ENCODE measurements around the gene LRP1B. TPM values are rescaled to one million over a fixed set of nuclear protein-coding genes. Genes with fewer than 3 reads are reported as not detected.

Gene LRP1B
- total and polyA plus RNA-seq, 4 donors: 0.01 to 0.84 (median 0.17) TPM

DNA sequence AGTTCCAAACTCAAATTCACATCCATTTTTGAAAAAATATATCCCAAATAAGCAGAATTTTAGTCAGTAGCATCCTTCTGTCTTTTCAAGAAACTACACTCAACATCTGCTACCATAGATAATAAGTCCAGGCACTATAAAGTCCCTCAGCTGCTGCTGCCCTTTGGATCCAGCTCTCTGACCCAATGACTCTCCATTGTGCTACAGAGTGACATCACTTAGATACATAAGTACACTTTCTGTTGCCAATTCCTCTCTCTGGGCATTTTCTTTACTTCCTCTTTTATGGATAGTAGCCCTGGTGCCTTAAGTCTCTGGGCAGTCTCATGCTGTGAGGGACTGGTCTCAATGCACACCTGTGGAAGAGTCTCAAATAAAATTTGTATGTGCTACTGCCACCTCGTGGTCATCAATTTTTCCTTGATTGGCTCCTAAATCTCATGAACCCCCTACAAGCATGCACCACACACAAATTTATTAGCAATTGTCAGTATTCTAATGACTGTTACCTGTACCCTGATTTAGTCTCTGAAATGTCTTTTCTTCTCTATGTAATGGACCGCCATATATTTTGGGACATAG is 219.2 kb downstream of the LRP1B start:
- Histone ChIP-seq H3K27ac (ENCODE audit: low read depth in 1 of 2, low read length in 2 of 2) (no peak overlapping the region), H3K9me3 (ENCODE audit: control insufficient read depth in 4 of 4, low read length in 3 of 4) (peaks cover 0 to 3% (median 0%) of the 10 kb centered on the region in 4 donors), H3K4me3 (ENCODE audit: low read depth in 1 of 3, low read length in 3 of 3) (no peak overlapping the region), H3K36me3 (ENCODE audit: control insufficient read depth in 4 of 4, insufficient read depth in 3 of 4, low read depth in 1 of 4, low read length in 3 of 4) (no peaks in the 10 kb centered on the region), H3K4me1 (ENCODE audit: control insufficient read depth in 4 of 4, insufficient read depth in 4 of 4, low read length in 3 of 4) (no peaks in the 10 kb centered on the region), H3K27me3 (ENCODE audit: control insufficient read depth in 4 of 4, insufficient read depth in 4 of 4, low read length in 3 of 4) (no peaks in the 10 kb centered on the region), H3K9ac (ENCODE audit: low read depth in 1 of 2, low read length in 2 of 2) (no peak overlapping the region)
- WGBS: 28% methylated on average over 2 of the region's 2 CpGs
- DNase-seq (ENCODE audit: low spot score): peak; percentile 32
- TF ChIP-seq RXRA (IDR thresholded peaks at IDR 0.05): no peak
- peak; percentile 72 to 75 for TF ChIP-seq RAD21 (IDR thresholded peaks at IDR 0.05)
- TF ChIP-seq CTCF (IDR thresholded peaks at IDR 0.05; ENCODE audit: low read depth, low read length, missing input control): peak; percentile 42

DNA sequence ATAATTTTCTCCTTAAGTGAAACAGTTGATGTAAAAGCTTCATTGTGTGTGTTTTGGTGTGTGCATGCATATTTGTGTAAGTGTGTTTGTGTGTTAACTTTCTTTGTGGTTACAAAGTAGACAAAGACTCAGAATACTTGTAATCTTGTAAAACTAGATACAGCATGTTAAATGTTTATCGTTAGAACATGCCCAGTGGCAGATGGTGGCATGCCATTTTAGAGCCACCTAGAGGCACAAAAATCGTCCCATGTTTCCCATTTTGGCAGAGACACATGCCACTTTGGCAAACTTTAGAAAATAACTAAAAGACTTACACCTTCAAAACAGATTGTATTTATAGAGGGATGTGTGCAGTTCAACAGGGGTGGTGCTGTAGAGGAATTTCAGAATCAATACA is 224.1 kb downstream of the LRP1B start:
- no peak for DNase-seq (ENCODE audit: low spot score)
- WGBS: 43% methylated on average over 2 of the region's 2 CpGs
- Histone ChIP-seq H3K27ac (ENCODE audit: low read depth in 1 of 2, low read length in 2 of 2) (no peak overlapping the region), H3K36me3 (ENCODE audit: control insufficient read depth in 4 of 4, insufficient read depth in 3 of 4, low read depth in 1 of 4, low read length in 3 of 4) (no peaks in the 10 kb centered on the region), H3K4me3 (ENCODE audit: low read depth in 1 of 3, low read length in 3 of 3) (no peak overlapping the region), H3K4me1 (ENCODE audit: control insufficient read depth in 4 of 4, insufficient read depth in 4 of 4, low read length in 3 of 4) (no peaks in the 10 kb centered on the region), H3K27me3 (ENCODE audit: control insufficient read depth in 4 of 4, insufficient read depth in 4 of 4, low read length in 3 of 4) (no peaks in the 10 kb centered on the region), H3K9me3 (ENCODE audit: control insufficient read depth in 4 of 4, low read length in 3 of 4) (no peaks in the 10 kb centered on the region), H3K9ac (ENCODE audit: low read depth in 1 of 2, low read length in 2 of 2) (no peak overlapping the region)
- TF ChIP-seq MAX (IDR thresholded peaks at IDR 0.05) (no peak), RAD21 (IDR thresholded peaks at IDR 0.05) (peak; percentile 50 to 70)

DNA sequence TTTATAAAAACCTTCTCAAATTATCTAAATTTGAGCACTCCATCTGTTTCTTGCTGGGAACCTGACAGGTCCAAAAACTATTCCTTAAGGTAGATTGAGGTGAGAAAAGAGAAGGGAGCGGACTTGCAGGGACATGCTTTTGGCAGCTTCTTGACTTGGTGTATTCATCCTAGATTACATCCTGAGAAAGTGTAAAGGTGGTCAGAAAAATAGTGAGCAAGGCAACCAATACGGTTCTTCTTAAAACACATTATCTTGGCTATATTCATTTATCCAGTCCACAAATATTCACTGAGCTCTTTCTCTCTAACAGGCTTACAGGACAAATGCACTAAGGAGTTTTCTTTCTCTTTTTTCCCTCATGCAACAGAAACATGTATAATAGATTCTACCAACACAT is 230.0 kb downstream of the LRP1B start:
- H3K27me3 ChIP-seq (ENCODE audit: control insufficient read depth in 4 of 4, insufficient read depth in 4 of 4, low read length in 3 of 4): no peaks in the 10 kb centered on the region
- no peak for DNase-seq (ENCODE audit: low spot score)
- no peaks in the 10 kb centered on the region for H3K4me1 ChIP-seq (ENCODE audit: control insufficient read depth in 4 of 4, insufficient read depth in 4 of 4, low read length in 3 of 4)
- H3K9me3 ChIP-seq (ENCODE audit: control insufficient read depth in 4 of 4, low read length in 3 of 4): no peaks in the 10 kb centered on the region
- TF ChIP-seq JUND (IDR thresholded peaks at IDR 0.05): no peak
- no peak for TF ChIP-seq MAX (IDR thresholded peaks at IDR 0.05)
- TF ChIP-seq EGR1 (IDR thresholded peaks at IDR 0.05; ENCODE audit: low read depth in 2 of 2): no peak
- TF ChIP-seq TAF1 (conservative IDR thresholded peaks at IDR 0.05): no peak
- H3K27ac ChIP-seq (ENCODE audit: low read depth in 1 of 2, low read length in 2 of 2): no peak overlapping the region
- no peaks in the 10 kb centered on the region for H3K36me3 ChIP-seq (ENCODE audit: control insufficient read depth in 4 of 4, insufficient read depth in 3 of 4, low read depth in 1 of 4, low read length in 3 of 4)
- H3K4me3 ChIP-seq (ENCODE audit: low read depth in 1 of 3, low read length in 3 of 3): no peak overlapping the region
- no peak overlapping the region for H3K9ac ChIP-seq (ENCODE audit: low read depth in 1 of 2, low read length in 2 of 2)
- WGBS: 85% methylated on average over 2 of the region's 2 CpGs

- 65% methylated on average over 4 of the region's 4 CpGs for WGBS
- DNase-seq (ENCODE audit: low spot score): no peak
- Histone ChIP-seq H3K4me3 (ENCODE audit: low read depth in 1 of 3, low read length in 3 of 3) (no peak overlapping the region), H3K36me3 (ENCODE audit: control insufficient read depth in 4 of 4, insufficient read depth in 3 of 4, low read depth in 1 of 4, low read length in 3 of 4) (no peaks in the 10 kb centered on the region), H3K27me3 (ENCODE audit: control insufficient read depth in 4 of 4, insufficient read depth in 4 of 4, low read length in 3 of 4) (no peaks in the 10 kb centered on the region), H3K27ac (ENCODE audit: low read depth in 1 of 2, low read length in 2 of 2) (no peak overlapping the region), H3K9me3 (ENCODE audit: control insufficient read depth in 4 of 4, low read length in 3 of 4) (no peaks in the 10 kb centered on the region), H3K4me1 (ENCODE audit: control insufficient read depth in 4 of 4, insufficient read depth in 4 of 4, low read length in 3 of 4) (no peaks in the 10 kb centered on the region), H3K9ac (ENCODE audit: low read depth in 1 of 2, low read length in 2 of 2) (no peak overlapping the region)
- TF ChIP-seq HNF4G (IDR thresholded peaks at IDR 0.05) (no peak), GABPA (IDR thresholded peaks at IDR 0.05 in 1 of 2, conservative IDR thresholded peaks at IDR 0.05 in 1 of 2) (no peak), SP1 (IDR thresholded peaks at IDR 0.05) (no peak), NR2F2 (IDR thresholded peaks at IDR 0.05) (no peak), FOXA1 (IDR thresholded peaks at IDR 0.05) (no peak), MAX (IDR thresholded peaks at IDR 0.05) (no peak), EGR1 (IDR thresholded peaks at IDR 0.05; ENCODE audit: low read depth in 2 of 2) (no peak), HNF4A (conservative IDR thresholded peaks at IDR 0.05) (no peak), FOXA2 (IDR thresholded peaks at IDR 0.05) (no peak), TAF1 (conservative IDR thresholded peaks at IDR 0.05) (no peak), CTCF (IDR thresholded peaks at IDR 0.05; ENCODE audit: low read depth, low read length, missing input control) (no peak)
- TF ChIP-seq, protein P1, sequence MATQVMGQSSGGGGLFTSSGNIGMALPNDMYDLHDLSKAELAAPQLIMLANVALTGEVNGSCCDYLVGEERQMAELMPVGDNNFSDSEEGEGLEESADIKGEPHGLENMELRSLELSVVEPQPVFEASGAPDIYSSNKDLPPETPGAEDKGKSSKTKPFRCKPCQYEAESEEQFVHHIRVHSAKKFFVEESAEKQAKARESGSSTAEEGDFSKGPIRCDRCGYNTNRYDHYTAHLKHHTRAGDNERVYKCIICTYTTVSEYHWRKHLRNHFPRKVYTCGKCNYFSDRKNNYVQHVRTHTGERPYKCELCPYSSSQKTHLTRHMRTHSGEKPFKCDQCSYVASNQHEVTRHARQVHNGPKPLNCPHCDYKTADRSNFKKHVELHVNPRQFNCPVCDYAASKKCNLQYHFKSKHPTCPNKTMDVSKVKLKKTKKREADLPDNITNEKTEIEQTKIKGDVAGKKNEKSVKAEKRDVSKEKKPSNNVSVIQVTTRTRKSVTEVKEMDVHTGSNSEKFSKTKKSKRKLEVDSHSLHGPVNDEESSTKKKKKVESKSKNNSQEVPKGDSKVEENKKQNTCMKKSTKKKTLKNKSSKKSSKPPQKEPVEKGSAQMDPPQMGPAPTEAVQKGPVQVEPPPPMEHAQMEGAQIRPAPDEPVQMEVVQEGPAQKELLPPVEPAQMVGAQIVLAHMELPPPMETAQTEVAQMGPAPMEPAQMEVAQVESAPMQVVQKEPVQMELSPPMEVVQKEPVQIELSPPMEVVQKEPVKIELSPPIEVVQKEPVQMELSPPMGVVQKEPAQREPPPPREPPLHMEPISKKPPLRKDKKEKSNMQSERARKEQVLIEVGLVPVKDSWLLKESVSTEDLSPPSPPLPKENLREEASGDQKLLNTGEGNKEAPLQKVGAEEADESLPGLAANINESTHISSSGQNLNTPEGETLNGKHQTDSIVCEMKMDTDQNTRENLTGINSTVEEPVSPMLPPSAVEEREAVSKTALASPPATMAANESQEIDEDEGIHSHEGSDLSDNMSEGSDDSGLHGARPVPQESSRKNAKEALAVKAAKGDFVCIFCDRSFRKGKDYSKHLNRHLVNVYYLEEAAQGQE (IDR thresholded peaks at IDR 0.05): no peak
Observed at GRCh38 chr2:141899740-141900139, 231.1 kb downstream of the LRP1B start.
